Liver (tissue), 3 donors: ENCODE results near the gene GPAT2.

Experiments used
- CTCF ChIP-seq: fragments of 150-350 bp; IDR thresholded peaks from 2 replicates; pipeline ENCODE4 v1.5.1; 2017; ENCODE audit warnings: improper control_type of control experiment, low read depth, low read length; ENCODE audit not compliant: missing input control
- EGR1 ChIP-seq, 2 donors: IDR thresholded peaks; 2 replicates each; pipeline ENCODE4 v1.6.1; 2016 to 2018; ENCODE audit warnings: antibody characterized with exemption in 2 of 2, low read depth in 2 of 2
- FOXA1 ChIP-seq: IDR thresholded peaks from 2 replicates; pipeline ENCODE4 v1.6.1; 2016; ENCODE audit warnings: antibody characterized with exemption
- GABPA ChIP-seq, 2 donors: IDR thresholded peaks in 1 of 2; conservative IDR thresholded peaks in 1 of 2; 2 replicates each; pipeline ENCODE4 v1.6.1; 2016; ENCODE audit warnings: antibody characterized with exemption in 2 of 2, mild to moderate bottlenecking in 1 of 2, moderate library complexity in 1 of 2
- HNF4G ChIP-seq: IDR thresholded peaks from 2 replicates; pipeline ENCODE4 v1.6.1; 2016; ENCODE audit warnings: antibody characterized with exemption
- JUND ChIP-seq, 2 donors: IDR thresholded peaks; 2 replicates each; pipeline ENCODE4 v1.6.1; 2016; ENCODE audit warnings: antibody characterized with exemption in 2 of 2
- RAD21 ChIP-seq, 2 donors: IDR thresholded peaks; 2 replicates each; pipeline ENCODE4 v1.6.1; 2016; ENCODE audit warnings: antibody characterized with exemption in 2 of 2, mild to moderate bottlenecking in 2 of 2
- REST ChIP-seq: IDR thresholded peaks from 2 replicates; pipeline ENCODE4 v1.6.1; 2016; ENCODE audit warnings: antibody characterized with exemption, mild to moderate bottlenecking
- SP1 ChIP-seq: IDR thresholded peaks from 2 replicates; pipeline ENCODE4 v1.6.1; 2018; ENCODE audit warnings: antibody characterized with exemption, mild to moderate bottlenecking
- TAF1 ChIP-seq: conservative IDR thresholded peaks from 2 replicates; pipeline ENCODE4 v1.6.1; 2016; ENCODE audit warnings: antibody characterized with exemption, mild to moderate bottlenecking
- YY1 ChIP-seq: IDR thresholded peaks from 2 replicates; pipeline ENCODE4 v1.6.1; 2016; ENCODE audit warnings: antibody characterized with exemption, mild to moderate bottlenecking
- ZBTB33 ChIP-seq: IDR thresholded peaks from 2 replicates; pipeline ENCODE4 v1.6.1; 2016; ENCODE audit warnings: antibody characterized with exemption
- TF ChIP-seq, protein P1 (sequence below): IDR thresholded peaks from 2 replicates; pipeline ENCODE4 v1.6.1; 2016; ENCODE audit warnings: antibody characterized with exemption
- donor health status: healthy.
- donor health status: healthy.

GRCh38 chr2:96065381-96065930, 30.7 kb upstream of the GPAT2 start:
- TF ChIP-seq CTCF (no peak), JUND (IDR thresholded peaks at IDR 0.05) (no peak), REST (no peak), ZBTB33 (no peak), TAF1 (no peak), EGR1 (IDR thresholded peaks at IDR 0.05; ENCODE audit: low read depth in 2 of 2) (no peak), SP1 (no peak), YY1 (no peak), FOXA1 (no peak), RAD21 (IDR thresholded peaks at IDR 0.05) (no peak), HNF4G (no peak), GABPA (IDR thresholded peaks at IDR 0.05 in 1 of 2, conservative IDR thresholded peaks at IDR 0.05 in 1 of 2) (no peak)
- TF ChIP-seq, protein P1, sequence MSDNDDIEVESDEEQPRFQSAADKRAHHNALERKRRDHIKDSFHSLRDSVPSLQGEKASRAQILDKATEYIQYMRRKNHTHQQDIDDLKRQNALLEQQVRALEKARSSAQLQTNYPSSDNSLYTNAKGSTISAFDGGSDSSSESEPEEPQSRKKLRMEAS: no peak
